Measurements from ENCODE around the gene NAMPT. TPM values are rescaled to one million over a fixed set of nuclear protein-coding genes. Genes with fewer than 3 reads are reported as not detected.

The NAMPT gene
- total RNA-seq, 1 donor from 2014 or later = 52.7 TPM

DNA sequence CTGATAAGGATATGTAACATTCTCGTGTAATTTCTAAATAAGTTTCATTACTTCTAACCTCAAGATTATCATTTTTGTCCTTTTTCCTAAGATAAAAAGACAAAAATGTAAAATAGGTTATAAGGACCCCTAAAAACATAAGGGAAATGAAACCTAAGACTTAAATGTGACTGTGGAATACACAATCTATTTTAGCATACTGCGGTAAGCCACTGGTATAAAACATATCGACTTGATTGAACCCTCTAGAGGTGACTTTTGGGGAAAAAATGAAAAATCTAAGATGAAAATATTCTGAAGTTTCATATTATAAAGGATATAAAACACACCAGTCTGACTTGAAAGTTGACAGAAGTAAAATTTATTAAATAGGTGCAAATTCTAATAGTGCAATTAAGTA, 1.9 kb downstream of the NAMPT start:
- H3K27me3 Mint-ChIP-seq (ENCODE audit: low read depth) = no peaks in the 10 kb centered on the region
- H3K27ac Mint-ChIP-seq (ENCODE audit: unreplicated experiment) = no peak overlapping the region
- peak overlapping the region; percentile 90 for H3K4me3 Mint-ChIP-seq
- no peaks in the 10 kb centered on the region for H3K36me3 Mint-ChIP-seq (ENCODE audit: low read depth)
- no peak for DNase-seq (ENCODE audit: low read depth, low spot score)
- peaks cover 35% of the 10 kb centered on the region for H3K4me1 Mint-ChIP-seq
- H3K9me3 Mint-ChIP-seq = no peaks in the 10 kb centered on the region
- no peak for TF ChIP-seq CTCF (conservative IDR thresholded peaks at IDR 0.05)

- Mint-ChIP-seq H3K9me3 (no peaks in the 10 kb centered on the region), H3K27ac (ENCODE audit: unreplicated experiment) (no peak overlapping the region), H3K4me3 (peak overlapping the region; percentile 43), H3K27me3 (ENCODE audit: low read depth) (no peaks in the 10 kb centered on the region), H3K4me1 (peaks cover 35% of the 10 kb centered on the region), H3K36me3 (ENCODE audit: low read depth) (no peaks in the 10 kb centered on the region)
- no peak for DNase-seq (ENCODE audit: low read depth, low spot score)
- no peak for TF ChIP-seq CTCF (conservative IDR thresholded peaks at IDR 0.05)
These were observed 2.4 kb downstream of the NAMPT start for GRCh38 chr7:106282390-106282789.

- no peak for TF ChIP-seq CTCF (conservative IDR thresholded peaks at IDR 0.05)
- Mint-ChIP-seq H3K4me1 (peaks cover 35% of the 10 kb centered on the region), H3K9me3 (no peaks in the 10 kb centered on the region), H3K27me3 (ENCODE audit: low read depth) (no peaks in the 10 kb centered on the region), H3K4me3 (peak overlapping the region; percentile 62), H3K27ac (ENCODE audit: unreplicated experiment) (no peak overlapping the region), H3K36me3 (ENCODE audit: low read depth) (no peaks in the 10 kb centered on the region)
- no peak for DNase-seq (ENCODE audit: low read depth, low spot score)
These were observed 3.0 kb downstream of the NAMPT start for GRCh38 chr7:106281585-106282318.

GRCh38 chr7:106281127-106281526, 3.7 kb downstream of the NAMPT start:
- H3K36me3 Mint-ChIP-seq (ENCODE audit: low read depth) = no peaks in the 10 kb centered on the region
- H3K4me3 Mint-ChIP-seq = peak overlapping the region; percentile 62
- no peak for TF ChIP-seq CTCF (conservative IDR thresholded peaks at IDR 0.05)
- no peak overlapping the region for H3K27ac Mint-ChIP-seq (ENCODE audit: unreplicated experiment)
- H3K4me1 Mint-ChIP-seq = peaks cover 33% of the 10 kb centered on the region
- H3K9me3 Mint-ChIP-seq = no peaks in the 10 kb centered on the region
- DNase-seq (ENCODE audit: low read depth, low spot score) = no peak
- H3K27me3 Mint-ChIP-seq (ENCODE audit: low read depth) = no peaks in the 10 kb centered on the region

DNA sequence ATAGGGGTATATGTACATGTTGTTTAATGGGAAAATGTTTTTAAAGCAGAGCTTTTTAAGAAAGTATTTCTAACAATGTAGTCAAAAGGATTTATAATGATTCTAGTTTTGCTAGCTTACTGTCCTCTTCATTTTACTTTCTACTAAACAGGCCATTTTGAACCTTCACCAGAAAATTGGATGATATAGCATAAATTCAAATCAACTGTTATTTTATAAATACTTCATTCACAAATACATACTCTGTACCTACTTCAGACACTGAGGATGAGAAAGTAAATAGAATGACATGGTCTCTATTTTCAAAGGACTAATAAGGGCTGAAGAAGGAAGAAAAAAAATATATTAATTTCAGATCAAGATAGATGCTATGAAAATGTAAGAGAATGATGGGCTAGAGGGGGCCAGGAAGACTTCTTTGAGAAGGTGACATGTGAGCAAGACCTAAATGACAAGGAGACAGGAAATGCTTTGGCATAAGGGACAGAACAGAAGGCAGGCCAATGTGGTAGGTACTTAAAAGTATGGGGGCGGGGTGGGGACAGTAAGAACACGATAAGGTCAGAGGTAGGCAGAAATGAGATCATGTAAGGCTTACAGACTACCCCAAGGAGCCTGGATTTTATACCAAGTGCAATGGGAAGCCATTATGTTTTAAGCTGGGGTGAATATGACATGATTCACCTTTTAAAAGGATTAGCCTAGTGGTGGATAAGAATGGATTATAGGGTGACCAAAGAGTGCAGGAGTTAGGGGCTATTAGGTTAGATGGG, 5.2 kb downstream of the NAMPT start:
- Mint-ChIP-seq H3K4me3 (no peak overlapping the region), H3K4me1 (peaks cover 24% of the 10 kb centered on the region), H3K9me3 (no peaks in the 10 kb centered on the region), H3K27ac (ENCODE audit: unreplicated experiment) (no peak overlapping the region), H3K27me3 (ENCODE audit: low read depth) (no peaks in the 10 kb centered on the region), H3K36me3 (ENCODE audit: low read depth) (peaks cover 2% of the 10 kb centered on the region)
- no peak for TF ChIP-seq CTCF (conservative IDR thresholded peaks at IDR 0.05)
- DNase-seq (ENCODE audit: low read depth, low spot score) = no peak

Measured in neural crest cell (in vitro differentiated cells).